Measurements from ENCODE around the gene SCMH1.

The SCMH1 gene

DNA sequence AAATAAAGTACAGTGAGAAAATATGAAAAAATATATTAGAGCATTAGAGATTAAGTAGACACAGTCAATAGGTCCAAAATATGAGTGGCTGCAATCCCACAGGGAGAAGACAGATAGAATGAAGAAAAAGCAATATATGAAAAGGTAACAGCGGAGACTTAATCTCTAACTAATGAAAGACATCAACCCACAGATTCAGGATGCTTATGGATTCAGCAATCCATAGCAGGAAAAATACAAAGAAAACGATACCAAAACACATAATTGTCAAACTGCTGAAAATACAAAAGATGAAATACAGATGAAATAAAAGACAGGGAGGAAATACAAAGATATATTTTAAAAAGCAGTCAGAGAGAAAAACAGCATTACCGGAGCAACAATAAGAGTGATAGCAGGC is 163.9 kb downstream of the SCMH1 start:
- no peak for DNase-seq

GRCh38 chr1:41073971-41074370 is 168.1 kb downstream of the SCMH1 start:
- DNase-seq: no peak

- DNase-seq: no peak
Measured at GRCh38 chr1:41072051-41072450, 170.1 kb downstream of the SCMH1 start.

GRCh38 chr1:41056907-41057306 is 185.2 kb downstream of the SCMH1 start:
- DNase-seq: no peak

- no peak for DNase-seq
Measured at GRCh38 chr1:41053316-41053715, 188.8 kb downstream of the SCMH1 start.

DNA sequence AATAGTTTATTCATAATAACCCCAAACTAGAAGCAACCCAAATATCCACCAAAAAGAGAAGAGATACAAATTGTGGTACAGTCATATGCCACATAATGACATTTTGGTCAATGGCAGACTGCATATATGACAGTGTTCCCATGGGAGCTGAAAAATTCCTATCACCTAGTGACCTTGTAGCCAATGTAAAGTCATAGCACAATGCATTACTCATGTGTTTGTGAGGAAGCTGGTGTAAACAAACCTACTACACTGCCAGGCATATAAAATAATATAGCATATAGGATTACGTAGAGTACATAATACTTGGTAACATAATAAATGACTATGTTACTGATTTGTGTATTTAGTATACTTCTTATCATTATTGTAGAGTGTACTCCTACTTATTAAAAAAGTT is 191.1 kb downstream of the SCMH1 start:
- DNase-seq: no peak

GRCh38 chr1:41048540-41048939 is 193.6 kb downstream of the SCMH1 start:
- no peak for DNase-seq

DNA sequence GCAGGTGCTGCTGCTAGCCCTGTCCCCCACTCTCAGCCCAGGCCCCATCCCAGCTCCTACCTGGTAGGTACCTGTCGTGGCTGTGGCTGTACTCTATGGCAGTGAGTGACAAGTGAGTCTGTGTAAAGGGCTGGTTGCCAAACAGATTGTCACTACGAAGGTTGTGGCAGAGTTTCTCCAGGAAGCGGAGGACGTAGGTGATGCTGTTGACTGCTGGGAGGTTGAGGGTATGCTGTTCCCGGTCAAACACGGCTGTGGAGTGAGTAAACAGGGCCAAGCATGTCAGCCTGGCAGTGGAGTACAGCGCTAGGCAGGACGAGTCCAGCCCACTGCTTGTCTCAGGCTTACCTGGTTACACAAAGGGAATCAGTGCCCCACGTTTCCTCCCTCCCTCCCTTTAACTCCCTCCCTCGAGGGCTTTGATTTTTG is 195.7 kb downstream of the SCMH1 start:
- DNase-seq: no peak

DNA sequence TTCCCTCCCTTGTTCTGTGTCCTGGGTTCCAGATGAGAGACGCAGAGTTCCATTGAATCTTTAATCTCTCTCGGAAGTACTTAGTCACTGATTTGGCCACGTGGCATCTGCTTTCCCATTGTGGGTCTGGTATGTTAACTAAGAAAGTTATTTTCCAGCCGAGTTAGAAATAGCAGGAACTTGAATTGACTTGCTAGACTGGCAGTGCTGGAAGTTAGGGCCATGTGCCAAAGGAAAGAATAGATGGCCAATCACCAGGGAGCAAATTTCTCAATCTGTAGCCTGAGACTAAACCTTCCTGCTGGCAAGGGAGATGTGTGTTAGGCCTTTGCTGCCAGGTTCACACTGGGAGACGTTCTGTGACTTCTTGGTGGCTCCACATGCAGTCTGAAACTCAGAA is 196.4 kb downstream of the SCMH1 start:
- DNase-seq: no peak

GRCh38 chr1:41044187-41044586 is 197.9 kb downstream of the SCMH1 start:
- DNase-seq: no peak

DNA sequence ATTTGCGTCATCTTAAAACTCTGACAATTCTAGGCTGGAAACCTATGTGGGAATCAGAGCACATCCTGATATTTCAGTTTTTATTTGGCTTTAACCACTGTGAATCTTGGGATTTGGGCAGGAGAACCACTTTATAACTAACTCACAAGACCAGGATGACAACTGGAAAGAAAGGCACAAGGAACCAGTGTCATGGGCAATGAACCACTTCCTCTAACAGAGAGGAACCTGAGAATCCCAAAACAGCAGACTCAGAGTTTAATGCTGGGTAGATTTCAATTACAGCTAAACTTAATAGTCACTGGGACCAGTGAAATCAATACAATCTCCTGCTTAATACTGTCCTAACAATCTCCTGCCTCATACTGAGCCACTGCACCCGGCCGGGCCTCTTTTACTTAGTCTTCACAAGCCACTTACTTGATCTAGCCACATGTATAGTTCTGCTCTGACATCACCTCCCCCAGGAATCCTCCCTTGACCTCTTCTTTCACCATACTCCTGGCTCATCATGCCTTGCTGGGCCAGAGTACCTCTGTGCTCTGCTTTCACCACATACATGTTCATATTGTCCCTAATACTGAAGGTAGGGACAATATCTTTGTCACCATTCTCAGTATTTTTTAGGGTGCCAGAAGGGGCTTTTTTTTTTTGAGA is 200.4 kb downstream of the SCMH1 start:
- DNase-seq: no peak

GRCh38 chr1:41038110-41038509 is 204.0 kb downstream of the SCMH1 start:
- DNase-seq: no peak

DNA sequence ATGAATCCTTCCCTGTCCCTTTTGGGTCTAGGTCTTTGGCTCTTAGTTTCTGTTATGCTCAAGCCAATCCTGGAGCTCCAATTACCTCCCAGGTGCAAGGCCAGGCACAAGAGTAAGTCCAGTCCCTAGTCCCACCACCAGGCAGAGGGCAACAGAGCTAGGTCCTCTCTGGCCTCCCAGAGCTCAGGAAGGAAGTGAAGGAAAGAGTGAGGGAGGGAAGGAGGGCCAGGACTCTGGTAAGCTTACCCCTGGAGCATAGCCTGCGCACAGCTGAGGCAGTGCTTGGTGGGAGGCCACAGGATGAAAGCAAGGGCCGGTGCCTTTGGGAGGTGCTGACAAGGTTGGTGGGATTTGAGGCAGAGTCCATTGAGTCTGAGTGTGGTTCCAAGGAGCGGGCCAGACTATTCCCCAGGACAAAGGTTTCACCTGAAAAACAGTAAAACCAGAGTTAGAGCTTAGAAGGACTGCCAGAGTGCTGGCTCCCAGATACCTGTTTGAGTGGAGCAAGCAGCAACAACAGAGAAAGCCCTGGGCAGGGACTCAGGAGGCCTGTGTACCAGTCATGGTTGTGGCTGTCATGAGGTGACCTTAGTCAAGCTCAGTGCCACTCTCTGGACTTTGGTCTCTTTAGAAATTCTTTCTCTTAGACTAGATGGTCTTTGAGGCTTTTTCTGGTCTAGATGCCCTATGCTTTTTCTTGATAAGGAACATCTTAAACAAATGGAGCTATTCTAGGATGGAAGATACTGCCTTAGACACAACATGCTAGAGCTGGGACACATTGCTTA is 204.8 kb downstream of the SCMH1 start:
- no peak for DNase-seq

DNA sequence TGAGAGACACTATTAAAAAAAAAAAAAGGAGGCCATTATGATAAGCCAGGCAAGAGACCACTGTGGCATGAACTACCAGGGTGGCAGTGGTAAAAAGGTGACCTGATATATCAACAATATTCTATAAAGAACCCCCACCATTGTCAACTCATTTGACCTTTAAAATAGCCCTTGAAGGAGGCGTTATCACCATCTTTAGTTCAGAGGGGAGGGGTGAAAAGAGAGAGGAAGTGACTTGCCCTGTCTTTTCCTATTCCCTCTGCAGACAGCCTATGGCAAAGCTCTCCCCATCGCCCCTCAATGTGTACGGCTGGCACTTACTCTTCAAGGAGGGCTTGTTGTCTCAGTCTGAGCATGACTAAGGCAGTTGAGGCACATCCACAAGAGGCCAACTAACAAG is 208.8 kb downstream of the SCMH1 start:
- no peak for DNase-seq

DNA sequence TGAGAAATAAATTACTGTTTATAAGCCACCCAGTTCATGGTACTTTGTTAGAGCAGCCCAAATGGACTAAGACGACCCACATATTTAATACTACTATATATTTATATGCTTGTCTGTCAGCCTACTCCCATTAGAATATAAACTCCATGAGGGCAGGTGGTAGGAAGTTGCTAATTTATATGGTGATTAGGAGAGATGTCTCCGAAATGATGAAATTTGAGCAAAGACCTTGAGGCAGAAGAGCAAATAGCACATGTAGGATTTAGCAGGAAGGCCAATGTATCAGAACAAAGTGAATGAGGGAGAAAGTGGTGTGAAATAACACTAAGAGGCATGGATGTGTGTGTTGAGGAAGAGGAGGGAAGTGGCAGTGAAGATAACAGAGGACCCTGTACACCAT is 210.0 kb downstream of the SCMH1 start:
- no peak for DNase-seq

GRCh38 chr1:41030872-41031616 is 211.1 kb downstream of the SCMH1 start:
- no peak for DNase-seq

- DNase-seq: no peak
Measured at GRCh38 chr1:41028034-41028642, 214.0 kb downstream of the SCMH1 start.

- DNase-seq: no peak
Measured at GRCh38 chr1:41025979-41026819, 215.9 kb downstream of the SCMH1 start.

GRCh38 chr1:41024953-41025352 is 217.2 kb downstream of the SCMH1 start:
- no peak for DNase-seq

GRCh38 chr1:41023279-41023990 is 218.7 kb downstream of the SCMH1 start:
- DNase-seq: no peak

- DNase-seq: no peak
Measured at GRCh38 chr1:41022424-41022823, 219.7 kb downstream of the SCMH1 start.

Data from activated CD4-positive, alpha-beta T cell treated with anti-CD3 and anti-CD28 coated beads, Interleukin-2, Interleukin-6, amounts not matched to agents 100 ng/mL and 50 ng/mL, durations not matched to agents 16 hours and 8 hours (primary cell).